HepG2 (cell line): ENCODE data around the gene TMEM221. TPM values are rescaled to one million over a fixed set of nuclear protein-coding genes. Genes with fewer than 3 reads are reported as not detected.
A peak's percentile ranks its signal among the peaks of the same experiment; 100 is the strongest.

ENCODE experiments used
- CCAR2 ChIP-seq: fragments of 200-400 bp; formaldehyde crosslinking; optimal IDR thresholded peaks from 2 replicates; pipeline ENCODE3; 2018; ENCODE audit warnings: low read depth, mild to moderate bottlenecking, low read length, moderate library complexity
- CHCHD3 ChIP-seq: sonication (generic); formaldehyde crosslinking; IDR thresholded peaks from 2 replicates; pipeline ENCODE4 v1.8.0; 2022; ENCODE audit warnings: mild to moderate bottlenecking, missing genetic modification reagents, moderate library complexity
- CREB1 ChIP-seq, 2 experiments: fragments of 450-650 bp in 1 of 2; IDR thresholded peaks; 2 replicates each; pipeline ENCODE4 v1.6.1; 2016 to 2017; ENCODE audit warnings: control low read depth in 1 of 2, mild to moderate bottlenecking in 1 of 2, missing compliant biosample characterization in 1 of 2, missing genetic modification characterization in 1 of 2
- HNRNPLL ChIP-seq: fragments of 200-400 bp; formaldehyde crosslinking; IDR thresholded peaks from 2 replicates; pipeline ENCODE4 v1.6.1; 2017; ENCODE audit warnings: mild to moderate bottlenecking, low read depth, low read length; ENCODE audit not compliant: poor library complexity, severe bottlenecking
- HOXD1 ChIP-seq: sonication (generic); formaldehyde crosslinking; IDR thresholded peaks from 2 replicates; pipeline ENCODE4 v1.5.0; 2020; ENCODE audit warnings: missing genetic modification reagents
- KLF12 ChIP-seq: sonication (generic); formaldehyde crosslinking; IDR thresholded peaks from 2 replicates; pipeline ENCODE4 v1.4.0; 2020; ENCODE audit warnings: missing genetic modification reagents, borderline replicate concordance
- KLF6 ChIP-seq: IDR thresholded peaks from 2 replicates; pipeline ENCODE4 v1.8.0; 2016; ENCODE audit warnings: missing biosample characterization, missing genetic modification reagents
- LCORL ChIP-seq, 2 experiments: fragments of 450-650 bp in 1 of 2; sonication (generic) in 1 of 2; formaldehyde crosslinking in 1 of 2; IDR thresholded peaks; 2 replicates each; pipeline versions ENCODE4 v1.5.0 to v1.6.1; 2017 to 2020; ENCODE audit warnings: antibody characterized with exemption in 1 of 2, missing genetic modification reagents in 1 of 2
- NR2C2 ChIP-seq: sonication (generic); formaldehyde crosslinking; IDR thresholded peaks from 2 replicates; pipeline ENCODE4 v1.4.0; 2020; ENCODE audit warnings: missing genetic modification reagents, mild to moderate bottlenecking, moderate library complexity, borderline replicate concordance
- SATB2 ChIP-seq: sonication (generic); formaldehyde crosslinking; IDR thresholded peaks from 2 replicates; pipeline ENCODE4 v1.5.0; 2020; ENCODE audit warnings: missing genetic modification reagents
- SNRNP70 ChIP-seq: fragments of 200-400 bp; formaldehyde crosslinking; IDR thresholded peaks from 2 replicates; pipeline ENCODE4 v1.6.1; 2017; ENCODE audit warnings: mild to moderate bottlenecking, low read depth, low read length, moderate library complexity
- SP2 ChIP-seq: sonication (generic); formaldehyde crosslinking; IDR thresholded peaks from 2 replicates; pipeline ENCODE4 v1.5.1; 2020; ENCODE audit warnings: mild to moderate bottlenecking, missing genetic modification reagents
- TAF1 ChIP-seq: sonication (generic); formaldehyde crosslinking; IDR thresholded peaks from 2 replicates; pipeline ENCODE4 v1.4.0; 2020; ENCODE audit warnings: missing genetic modification reagents
- TRIM22 ChIP-seq: fragments of 450-650 bp; IDR thresholded peaks from 2 replicates; pipeline ENCODE4 v1.6.1; 2017
- ZFP82 ChIP-seq: sonication (generic); formaldehyde crosslinking; IDR thresholded peaks from 2 replicates; pipeline ENCODE4 v1.5.1; 2020; ENCODE audit warnings: mild to moderate bottlenecking, missing genetic modification reagents, borderline replicate concordance
- ZNF124 ChIP-seq: sonication (generic); formaldehyde crosslinking; IDR thresholded peaks from 2 replicates; pipeline ENCODE4 v1.4.0; 2020; ENCODE audit warnings: missing genetic modification reagents
- ZNF292 ChIP-seq: sonication (generic); formaldehyde crosslinking; IDR thresholded peaks from 2 replicates; pipeline ENCODE4 v1.8.1; 2022; ENCODE audit warnings: mild to moderate bottlenecking, low read depth, missing genetic modification reagents, borderline replicate concordance
- ZNF569 ChIP-seq: sonication (generic); formaldehyde crosslinking; IDR thresholded peaks from 2 replicates; pipeline ENCODE4 v1.5.0; 2020; ENCODE audit warnings: mild to moderate bottlenecking, missing genetic modification reagents, moderate library complexity, borderline replicate concordance
- ZNF597 ChIP-seq: sonication (generic); formaldehyde crosslinking; IDR thresholded peaks from 2 replicates; pipeline ENCODE4 v1.5.0; 2020; ENCODE audit warnings: missing genetic modification reagents
- ZNF891 ChIP-seq: sonication (generic); formaldehyde crosslinking; IDR thresholded peaks from 2 replicates; pipeline ENCODE4 v1.5.0; 2020; ENCODE audit warnings: mild to moderate bottlenecking, missing genetic modification reagents
- polyA plus RNA-seq, 8 experiments: library from polyadenylated mRNA; depleted of rRNA in 3 of 8; stranded (reverse) in 7 of 8; unstranded in 1 of 8; fragments of >200 nt; fragmentation: Illumina TruSeq in 4 of 8; extraction: Trizol in 4 of 8; gene quantifications; 2 replicates each; pipeline versions ENCODE4 v1.2.1 to v1.2.3, GENCODE V29; 2011 to 2016; ENCODE audit warnings: low read depth in 4 of 8, missing spikeins in 1 of 8, mixed read lengths in 1 of 8; ENCODE audit not compliant: insufficient read depth in 1 of 8
- total RNA-seq, 5 experiments: library from RNA; depleted of rRNA; stranded (reverse); fragments of >200 nt; fragmentation: Illumina TruSeq; extraction: Trizol; gene quantifications; 2 replicates each; pipeline ENCODE4 v1.2.3, GENCODE V29; 2016; ENCODE audit warnings: low read depth in 1 of 5
- TF ChIP-seq, protein P1 (sequence below): sonication (generic); formaldehyde crosslinking; IDR thresholded peaks from 2 replicates; pipeline ENCODE4 v1.4.0; 2020; ENCODE audit warnings: missing genetic modification reagents, borderline replicate concordance
- TF ChIP-seq, protein P2 (sequence below): sonication (generic); formaldehyde crosslinking; IDR thresholded peaks from 2 replicates; pipeline ENCODE4 v1.4.0; 2020; ENCODE audit warnings: mild to moderate bottlenecking, missing genetic modification reagents
- TF ChIP-seq, protein P3 (sequence below): sonication (generic); formaldehyde crosslinking; IDR thresholded peaks from 2 replicates; pipeline ENCODE4 v1.9.0; 2021; ENCODE audit warnings: missing genetic modification reagents, mild to moderate bottlenecking, borderline replicate concordance

The TMEM221 gene
- total and polyA plus RNA-seq, 2 of the 13 experiments (the other 11 are each of a cell fraction or from before 2014, with no cell fraction given), result 0.33 to 0.77 TPM

DNA sequence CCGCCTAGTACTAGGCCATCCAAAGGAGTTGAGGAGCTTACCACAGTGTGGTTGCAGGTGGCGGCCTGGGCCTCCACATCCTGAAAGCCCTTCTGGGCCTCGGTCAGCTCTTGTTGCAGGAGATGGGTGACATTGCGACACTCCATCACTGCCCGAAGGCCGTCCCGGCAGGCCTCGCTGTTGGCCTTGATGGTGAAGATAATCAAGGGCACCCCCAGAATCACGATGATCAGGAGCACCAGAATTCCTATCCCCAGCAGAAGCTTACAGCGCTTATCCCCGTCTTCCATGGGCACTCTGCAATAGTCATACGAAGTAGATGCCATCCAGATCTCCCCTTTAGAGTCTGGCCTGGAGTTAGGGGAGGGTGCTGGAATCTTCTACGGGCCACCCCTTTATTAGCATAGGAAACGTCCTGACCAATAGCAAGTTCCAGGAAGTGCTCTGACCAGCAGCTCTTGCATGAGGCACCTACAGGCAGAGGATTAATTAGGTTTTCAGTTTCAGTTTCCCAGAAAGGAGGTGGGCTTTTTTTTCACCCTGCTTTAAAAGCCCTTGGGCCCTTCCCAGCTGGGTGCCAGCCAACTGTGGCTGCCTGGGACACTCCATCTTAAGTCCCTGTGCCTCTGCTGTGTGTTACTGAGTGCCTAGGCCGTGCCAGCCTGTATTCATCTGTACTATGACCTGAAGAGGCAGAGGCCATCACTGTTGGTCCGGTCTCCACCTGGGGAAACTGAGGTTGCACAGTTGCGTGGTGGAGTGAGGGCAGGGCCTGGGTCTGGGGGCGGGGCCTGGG, 43.0 kb downstream of the TMEM221 start, which contains the start of gene BST2 (continued):
- TF ChIP-seq ZNF597 (no peak), KLF6 (CRISPR knock-in tag) (no peak), ZFP82 (CRISPR knock-in tag) (no peak), ZNF292 (CRISPR knock-in tag) (0 out of 2 replicates have a peak, but pooled peaks have one; percentile 34), ZNF124 (CRISPR knock-in tag) (no peak; the same call in 1 of the 2 replicates), SP2 (no peak), HNRNPLL (no peak), LCORL (IDR thresholded peaks at IDR 0.05) (no peak), LCORL (CRISPR knock-in tag; IDR thresholded peaks at IDR 0.05) (peak; percentile 73), CREB1 (IDR thresholded peaks at IDR 0.05) (no peak), CREB1 (CRISPR knock-in tag; IDR thresholded peaks at IDR 0.05) (no peak), ZNF569 (CRISPR knock-in tag) (no peak), CCAR2 (no peak), TRIM22 (no peak), NR2C2 (peak; percentile 46; the same call in 1 of the 2 replicates), SATB2 (CRISPR knock-in tag) (0 out of 2 replicates have a peak, but pooled peaks have one; percentile 18), HOXD1 (CRISPR knock-in tag) (no peak), CHCHD3 (CRISPR knock-in tag) (no peak), TAF1 (CRISPR knock-in tag) (peak; percentile 58; the same call in 1 of the 2 replicates), ZNF891 (CRISPR knock-in tag) (peak; percentile 85; the same call in 1 of the 2 replicates), SNRNP70 (no peak), KLF12 (CRISPR knock-in tag) (no peak)
- TF ChIP-seq, protein P1, sequence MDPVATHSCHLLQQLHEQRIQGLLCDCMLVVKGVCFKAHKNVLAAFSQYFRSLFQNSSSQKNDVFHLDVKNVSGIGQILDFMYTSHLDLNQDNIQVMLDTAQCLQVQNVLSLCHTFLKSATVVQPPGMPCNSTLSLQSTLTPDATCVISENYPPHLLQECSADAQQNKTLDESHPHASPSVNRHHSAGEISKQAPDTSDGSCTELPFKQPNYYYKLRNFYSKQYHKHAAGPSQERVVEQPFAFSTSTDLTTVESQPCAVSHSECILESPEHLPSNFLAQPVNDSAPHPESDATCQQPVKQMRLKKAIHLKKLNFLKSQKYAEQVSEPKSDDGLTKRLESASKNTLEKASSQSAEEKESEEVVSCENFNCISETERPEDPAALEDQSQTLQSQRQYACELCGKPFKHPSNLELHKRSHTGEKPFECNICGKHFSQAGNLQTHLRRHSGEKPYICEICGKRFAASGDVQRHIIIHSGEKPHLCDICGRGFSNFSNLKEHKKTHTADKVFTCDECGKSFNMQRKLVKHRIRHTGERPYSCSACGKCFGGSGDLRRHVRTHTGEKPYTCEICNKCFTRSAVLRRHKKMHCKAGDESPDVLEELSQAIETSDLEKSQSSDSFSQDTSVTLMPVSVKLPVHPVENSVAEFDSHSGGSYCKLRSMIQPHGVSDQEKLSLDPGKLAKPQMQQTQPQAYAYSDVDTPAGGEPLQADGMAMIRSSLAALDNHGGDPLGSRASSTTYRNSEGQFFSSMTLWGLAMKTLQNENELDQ (CRISPR knock-in tag), result no peak
- TF ChIP-seq, protein P2, sequence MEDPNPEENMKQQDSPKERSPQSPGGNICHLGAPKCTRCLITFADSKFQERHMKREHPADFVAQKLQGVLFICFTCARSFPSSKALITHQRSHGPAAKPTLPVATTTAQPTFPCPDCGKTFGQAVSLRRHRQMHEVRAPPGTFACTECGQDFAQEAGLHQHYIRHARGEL (CRISPR knock-in tag), result no peak
- TF ChIP-seq, protein P3, sequence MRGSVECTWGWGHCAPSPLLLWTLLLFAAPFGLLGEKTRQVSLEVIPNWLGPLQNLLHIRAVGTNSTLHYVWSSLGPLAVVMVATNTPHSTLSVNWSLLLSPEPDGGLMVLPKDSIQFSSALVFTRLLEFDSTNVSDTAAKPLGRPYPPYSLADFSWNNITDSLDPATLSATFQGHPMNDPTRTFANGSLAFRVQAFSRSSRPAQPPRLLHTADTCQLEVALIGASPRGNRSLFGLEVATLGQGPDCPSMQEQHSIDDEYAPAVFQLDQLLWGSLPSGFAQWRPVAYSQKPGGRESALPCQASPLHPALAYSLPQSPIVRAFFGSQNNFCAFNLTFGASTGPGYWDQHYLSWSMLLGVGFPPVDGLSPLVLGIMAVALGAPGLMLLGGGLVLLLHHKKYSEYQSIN (CRISPR knock-in tag), result no peak
